ENCODE results near the gene CD99. TPM values are rescaled to one million over a fixed set of nuclear protein-coding genes. Genes with fewer than 3 reads are reported as not detected.

The CD99 gene
- polyA plus RNA-seq, 1 of the 3 experiments (the other 2 are of a cell fraction) = 346 TPM

- H3K79me2 ChIP-seq (ENCODE audit: insufficient read depth) = no peaks in the 10 kb centered on the region
- no peaks in the 10 kb centered on the region for H3K9me3 ChIP-seq
- no peak overlapping the region for H3K4me2 ChIP-seq
- DNase-seq = no peak
- no peak overlapping the region for H2AFZ ChIP-seq (ENCODE audit: low read depth)
- no peak overlapping the region for H3K4me3 ChIP-seq (ENCODE audit: low read depth in 2 of 2, low read length in 1 of 2)
- H3K9ac ChIP-seq = no peak overlapping the region
- no peaks in the 10 kb centered on the region for H3F3A ChIP-seq (replicated peaks; ENCODE audit: insufficient read depth)
- H3K4me1 ChIP-seq (ENCODE audit: control insufficient read depth in 1 of 2, insufficient read depth in 2 of 2, low read depth in 1 of 2, low read length in 1 of 2) = no peaks in the 10 kb centered on the region; a peak in 1 of 4 replicates
- no peaks in the 10 kb centered on the region for H4K20me1 ChIP-seq (ENCODE audit: insufficient read depth)
- no peaks in the 10 kb centered on the region for H3K36me3 ChIP-seq (replicated peaks in 1 of 2; ENCODE audit: control insufficient read depth in 1 of 2, insufficient read depth in 2 of 2, low read length in 1 of 2)
- CTCF ChIA-PET = no interaction called here
- POLR2A ChIA-PET = no interaction called here
- WGBS (ENCODE audit: low lambda C conversion rate) = 37% methylated on average over 5 of the region's 5 CpGs
- no peak overlapping the region for H3K27ac ChIP-seq (ENCODE audit: low read depth in 2 of 2, low read length in 1 of 2)
- no peaks in the 10 kb centered on the region for H3K9me2 ChIP-seq
- peaks cover 5% of the 10 kb centered on the region; the same call in 1 of the 2 replicates for H3K27me3 ChIP-seq (ENCODE audit: insufficient read depth)
- TF ChIP-seq CTCF (IDR thresholded peaks at IDR 0.05) (no peak), MXI1 (IDR thresholded peaks at IDR 0.05; ENCODE audit: low read depth, low read length) (no peak), PBX3 (IDR thresholded peaks at IDR 0.05) (no peak), FOSL2 (IDR thresholded peaks at IDR 0.05; ENCODE audit: borderline replicate concordance, low read depth) (no peak), TEAD4 (IDR thresholded peaks at IDR 0.05; ENCODE audit: borderline replicate concordance, insufficient read depth) (no peak), TAF1 (IDR thresholded peaks at IDR 0.05; ENCODE audit: borderline replicate concordance, low read depth, low read length) (no peak), USF1 (IDR thresholded peaks at IDR 0.05; ENCODE audit: borderline replicate concordance, low read depth) (no peak), GABPA (IDR thresholded peaks at IDR 0.05; ENCODE audit: low read depth) (no peak), EZH2phosphoT487 (IDR thresholded peaks at IDR 0.05; ENCODE audit: borderline replicate concordance, low read depth) (no peak), GATA2 (CRISPR knock-in tag; IDR thresholded peaks at IDR 0.05) (no peak), RFX5 (IDR thresholded peaks at IDR 0.05; ENCODE audit: low read length) (no peak)
Measured at GRCh38 chrX:2765549-2765830, 74.4 kb downstream of the CD99 start.

GRCh38 chrX:2766906-2767305 is 75.8 kb downstream of the CD99 start:
- H3K4me2 ChIP-seq = no peak overlapping the region
- TF ChIP-seq EZH2phosphoT487 (IDR thresholded peaks at IDR 0.05; ENCODE audit: borderline replicate concordance, low read depth) (no peak), YY1 (IDR thresholded peaks at IDR 0.05; ENCODE audit: low read depth) (no peak), MXI1 (IDR thresholded peaks at IDR 0.05; ENCODE audit: low read depth, low read length) (no peak)

More at GRCh38 chrX:2766906-2767305, 75.8 kb downstream of the CD99 start:
- H3F3A ChIP-seq (replicated peaks; ENCODE audit: insufficient read depth) = no peaks in the 10 kb centered on the region
- H3K9me3 ChIP-seq = no peaks in the 10 kb centered on the region
- H3K27ac ChIP-seq (ENCODE audit: low read depth in 2 of 2, low read length in 1 of 2) = no peak overlapping the region
- H3K36me3 ChIP-seq (replicated peaks in 1 of 2; ENCODE audit: control insufficient read depth in 1 of 2, insufficient read depth in 2 of 2, low read length in 1 of 2) = no peaks in the 10 kb centered on the region
- H3K9ac ChIP-seq = no peak overlapping the region
- H3K79me2 ChIP-seq (ENCODE audit: insufficient read depth) = no peaks in the 10 kb centered on the region
- POLR2A ChIA-PET = no interaction called here
- peaks cover 5% of the 10 kb centered on the region; the same call in 1 of the 2 replicates for H3K27me3 ChIP-seq (ENCODE audit: insufficient read depth)
- H3K4me3 ChIP-seq (ENCODE audit: low read depth in 2 of 2, low read length in 1 of 2) = no peak overlapping the region
- DNase-seq = no peak
- WGBS (ENCODE audit: low lambda C conversion rate) = 67% methylated on average over 10 of the region's 11 CpGs
- CTCF ChIA-PET = no interaction called here
- no peaks in the 10 kb centered on the region for H3K9me2 ChIP-seq
- H4K20me1 ChIP-seq (ENCODE audit: insufficient read depth) = no peaks in the 10 kb centered on the region
- no peak overlapping the region for H2AFZ ChIP-seq (ENCODE audit: low read depth)
- no peaks in the 10 kb centered on the region; a peak in 1 of 4 replicates for H3K4me1 ChIP-seq (ENCODE audit: control insufficient read depth in 1 of 2, insufficient read depth in 2 of 2, low read depth in 1 of 2, low read length in 1 of 2)
